DOHH2 (cell line): ENCODE results near the gene EEPD1.
"Not testable (repeated sequence)": the region's sequence is repeated elsewhere in the genome, so short reads cannot be mapped to it uniquely, and the experiment has no call there.

Experiments
- H3F3A ChIP-seq: fragments of 200-600 bp; sonication (generic), shearing (Covaris generic); 2 replicates; pipeline ENCODE4 v1.6.0; 2016; ENCODE audit warnings: antibody characterized with exemption, mild to moderate bottlenecking; ENCODE audit not compliant: control insufficient read depth, insufficient read depth
- H3K27ac ChIP-seq: fragments of 200-600 bp; sonication (generic); 2 replicates; pipeline ENCODE4 v1.5.1; 2014; ENCODE audit warnings: low read depth, mild to moderate bottlenecking, low read length, moderate library complexity
- H3K27me3 ChIP-seq: fragments of 200-600 bp; sonication (generic); 2 replicates; pipeline ENCODE4 v1.6.1; 2014; ENCODE audit warnings: mild to moderate bottlenecking, low read length, mixed read lengths; ENCODE audit not compliant: control insufficient read depth
- H3K36me3 ChIP-seq: fragments of 200-600 bp; sonication (generic); 2 replicates; pipeline ENCODE4 v1.6.1; 2014; ENCODE audit warnings: mild to moderate bottlenecking, low read length, moderate library complexity, mixed read lengths; ENCODE audit not compliant: control insufficient read depth
- H3K4me1 ChIP-seq: fragments of 200-600 bp; sonication (generic); 2 replicates; pipeline ENCODE4 v1.6.1; 2014; ENCODE audit warnings: mild to moderate bottlenecking, low read length, mixed read lengths; ENCODE audit not compliant: control insufficient read depth
- H3K4me2 ChIP-seq: fragments of 200-600 bp; sonication (generic); 2 replicates; pipeline ENCODE4 v1.6.0; 2014; ENCODE audit warnings: mild to moderate bottlenecking, low read length, moderate library complexity
- H3K4me3 ChIP-seq: fragments of 200-600 bp; sonication (generic); 2 replicates; pipeline ENCODE4 v1.5.1; 2014; ENCODE audit warnings: mild to moderate bottlenecking, low read length, mixed read lengths
- H3K79me2 ChIP-seq: fragments of 200-600 bp; sonication (generic); 2 replicates; pipeline ENCODE4 v1.6.1; 2014; ENCODE audit warnings: mild to moderate bottlenecking, low read length, mixed read lengths; ENCODE audit not compliant: control insufficient read depth
- H3K9me2 ChIP-seq: fragments of 200-600 bp; sonication (generic); replicated peaks from 2 replicates; pipeline ENCODE4 v1.6.1; 2014; ENCODE audit warnings: mild to moderate bottlenecking, low read length, mixed read lengths; ENCODE audit not compliant: control insufficient read depth
- H3K9me3 ChIP-seq: fragments of 200-600 bp; sonication (generic); 2 replicates; pipeline ENCODE4 v1.6.1; 2014; ENCODE audit warnings: antibody characterized with exemption, low read length, mixed read lengths; ENCODE audit not compliant: control insufficient read depth, insufficient read depth
- H4K20me1 ChIP-seq: fragments of 200-600 bp; sonication (generic); 2 replicates; pipeline ENCODE4 v1.6.0; 2014; ENCODE audit warnings: low read depth, mild to moderate bottlenecking, antibody characterized with exemption, low read length, moderate library complexity; ENCODE audit not compliant: control insufficient read depth, insufficient read depth
- EZH2phosphoT487 ChIP-seq: fragments of 200-600 bp; sonication (generic); IDR thresholded peaks from 2 replicates; pipeline ENCODE4 v1.6.1; 2017; ENCODE audit warnings: borderline replicate concordance, mild to moderate bottlenecking, antibody characterized with exemption, low read length, moderate library complexity, mixed read lengths
- TF ChIP-seq, protein P1 (sequence below): fragments of 200-600 bp; sonication (generic); IDR thresholded peaks from one replicate; pipeline ENCODE4 v1.5.1; 2014; ENCODE audit warnings: antibody characterized with exemption, mild to moderate bottlenecking, low read depth, low read length; ENCODE audit not compliant: poor library complexity, severe bottlenecking

EEPD1 gene

GRCh38 chr7:36147361-36147760 is 5.7 kb upstream of the EEPD1 start:
- peaks cover 29% of the 10 kb centered on the region for H3K4me1 ChIP-seq
- TF ChIP-seq, protein P1, sequence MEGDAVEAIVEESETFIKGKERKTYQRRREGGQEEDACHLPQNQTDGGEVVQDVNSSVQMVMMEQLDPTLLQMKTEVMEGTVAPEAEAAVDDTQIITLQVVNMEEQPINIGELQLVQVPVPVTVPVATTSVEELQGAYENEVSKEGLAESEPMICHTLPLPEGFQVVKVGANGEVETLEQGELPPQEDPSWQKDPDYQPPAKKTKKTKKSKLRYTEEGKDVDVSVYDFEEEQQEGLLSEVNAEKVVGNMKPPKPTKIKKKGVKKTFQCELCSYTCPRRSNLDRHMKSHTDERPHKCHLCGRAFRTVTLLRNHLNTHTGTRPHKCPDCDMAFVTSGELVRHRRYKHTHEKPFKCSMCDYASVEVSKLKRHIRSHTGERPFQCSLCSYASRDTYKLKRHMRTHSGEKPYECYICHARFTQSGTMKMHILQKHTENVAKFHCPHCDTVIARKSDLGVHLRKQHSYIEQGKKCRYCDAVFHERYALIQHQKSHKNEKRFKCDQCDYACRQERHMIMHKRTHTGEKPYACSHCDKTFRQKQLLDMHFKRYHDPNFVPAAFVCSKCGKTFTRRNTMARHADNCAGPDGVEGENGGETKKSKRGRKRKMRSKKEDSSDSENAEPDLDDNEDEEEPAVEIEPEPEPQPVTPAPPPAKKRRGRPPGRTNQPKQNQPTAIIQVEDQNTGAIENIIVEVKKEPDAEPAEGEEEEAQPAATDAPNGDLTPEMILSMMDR = no peak
- TF ChIP-seq EZH2phosphoT487 = no peak
- H3K4me3 ChIP-seq = no peak overlapping the region
- no peaks in the 10 kb centered on the region for H3K9me2 ChIP-seq
- H3K4me2 ChIP-seq = no peak overlapping the region
- no peaks in the 10 kb centered on the region for H4K20me1 ChIP-seq
- no peaks in the 10 kb centered on the region for H3K9me3 ChIP-seq
- H3K79me2 ChIP-seq = no peaks in the 10 kb centered on the region
- H3K27ac ChIP-seq = no peak overlapping the region
- no peaks in the 10 kb centered on the region for H3K27me3 ChIP-seq
- H3F3A ChIP-seq = peaks cover 4% of the 10 kb centered on the region
- H3K36me3 ChIP-seq = no peaks in the 10 kb centered on the region

DNA sequence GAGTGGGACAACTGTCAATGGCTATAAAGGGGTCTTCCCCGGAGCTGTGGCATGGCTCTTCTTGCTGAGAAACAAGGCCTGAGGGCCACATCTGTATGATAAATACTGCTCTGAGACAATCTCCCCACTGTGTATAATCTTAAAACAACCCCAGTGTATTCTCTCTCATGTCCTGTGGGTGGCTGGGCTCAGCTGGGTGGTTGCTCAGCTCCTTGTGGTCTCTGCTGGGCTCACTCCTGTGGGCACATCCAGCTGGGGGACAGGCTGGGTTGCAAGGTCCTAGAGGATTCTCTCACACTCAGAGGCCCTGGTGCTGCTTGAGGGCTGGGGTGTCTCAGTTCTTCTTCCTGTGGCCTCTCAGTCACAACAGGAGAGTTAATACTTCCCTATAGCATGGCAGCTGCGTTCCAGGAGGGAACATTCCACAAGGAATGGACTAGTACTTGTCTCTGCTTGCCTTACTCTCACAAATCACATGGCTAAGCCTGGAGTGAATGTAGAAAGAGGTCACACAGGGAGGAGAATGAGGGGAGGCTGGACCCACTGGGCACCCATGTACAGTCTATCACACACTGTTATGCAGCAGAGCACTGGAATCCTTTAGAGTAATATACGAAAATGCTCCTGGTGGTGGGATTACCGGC is 4.5 kb upstream of the EEPD1 start:
- Histone ChIP-seq H3F3A (peaks cover 4% of the 10 kb centered on the region), H3K79me2 (peaks cover 6% of the 10 kb centered on the region), H3K27ac (no peak overlapping the region), H3K4me3 (no peak overlapping the region), H4K20me1 (no peaks in the 10 kb centered on the region), H3K9me3 (no peaks in the 10 kb centered on the region), H3K4me2 (no peak overlapping the region), H3K9me2 (no peaks in the 10 kb centered on the region), H3K36me3 (peaks cover 4% of the 10 kb centered on the region; the same call in 1 of the 2 replicates), H3K27me3 (no peaks in the 10 kb centered on the region), H3K4me1 (peaks cover 30% of the 10 kb centered on the region)
- TF ChIP-seq EZH2phosphoT487 = no peak
- TF ChIP-seq, protein P1 = peak; percentile 21

DNA sequence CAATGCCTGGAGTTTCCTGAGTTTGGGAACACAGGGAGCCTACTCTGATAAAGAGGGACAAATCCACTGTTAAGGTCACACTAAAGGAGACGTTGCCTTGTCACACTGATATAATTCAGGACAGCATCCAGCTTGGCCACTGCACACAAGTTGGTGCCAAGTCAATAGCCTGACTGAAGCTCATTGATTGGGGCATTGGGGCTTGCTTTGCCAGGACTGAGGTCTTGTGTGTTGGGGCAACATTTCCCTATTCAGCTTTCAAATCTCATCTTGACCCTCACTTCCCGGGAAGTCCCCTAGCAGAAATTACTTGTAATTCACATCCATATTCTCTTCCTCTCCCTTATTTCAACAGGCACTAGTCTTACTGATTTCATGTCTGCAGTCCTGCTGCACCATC is 3.8 kb upstream of the EEPD1 start:
- Histone ChIP-seq H3K79me2 (peaks cover 12% of the 10 kb centered on the region), H3K4me1 (peaks cover 33% of the 10 kb centered on the region)
- H3K4me3 ChIP-seq, H3K27ac ChIP-seq, H3K9me2 ChIP-seq, H4K20me1 ChIP-seq, H3K27me3 ChIP-seq, H3K4me2 ChIP-seq, H3F3A ChIP-seq, H3K36me3 ChIP-seq, H3K9me3 ChIP-seq: not testable (repeated sequence)

DNA sequence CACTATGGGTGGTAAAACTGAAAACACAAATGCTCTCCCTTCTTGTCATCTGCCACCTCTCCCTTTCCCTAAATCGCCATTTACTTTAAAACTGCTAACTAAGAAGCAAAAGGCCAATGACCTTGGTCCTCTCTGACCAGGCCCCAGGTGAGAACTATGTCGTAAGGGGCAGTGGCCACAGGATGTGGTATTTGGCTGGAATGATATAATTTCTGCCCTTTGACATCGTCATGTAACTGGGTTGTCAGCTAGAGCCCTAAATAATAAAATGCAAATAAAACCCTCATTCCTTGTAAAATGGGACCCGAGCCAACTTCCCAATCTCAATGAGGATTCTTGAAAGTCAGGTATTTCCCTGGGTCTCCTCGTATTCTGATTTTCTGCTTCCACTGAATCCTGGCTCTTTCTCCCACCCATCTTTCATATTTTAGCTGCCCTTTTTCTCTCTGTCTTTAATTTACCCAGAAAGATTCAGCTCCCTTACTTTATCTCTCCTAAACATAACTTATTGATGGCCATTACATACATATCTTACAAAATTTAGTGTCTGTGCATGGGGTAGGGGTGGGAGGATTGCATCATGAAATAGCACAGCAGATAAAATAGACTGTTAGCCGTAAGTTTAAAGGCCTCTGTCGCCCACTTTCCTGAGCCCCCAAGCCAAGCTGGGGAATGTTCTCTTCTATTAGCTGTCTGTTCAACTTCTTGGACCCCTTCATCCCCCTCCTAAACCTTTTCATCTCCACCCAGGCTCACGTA is 3.2 kb upstream of the EEPD1 start:
- peaks cover 39% of the 10 kb centered on the region for H3K4me1 ChIP-seq
- TF ChIP-seq, protein P1 = no peak
- no peak for TF ChIP-seq EZH2phosphoT487
- no peak overlapping the region for H3K4me3 ChIP-seq
- no peaks in the 10 kb centered on the region for H3K9me3 ChIP-seq
- H3K27me3 ChIP-seq = no peaks in the 10 kb centered on the region
- H3K36me3 ChIP-seq = peaks cover 14% of the 10 kb centered on the region
- H3K27ac ChIP-seq = no peak overlapping the region
- peaks cover 19% of the 10 kb centered on the region for H3K79me2 ChIP-seq
- H4K20me1 ChIP-seq = peaks cover 8% of the 10 kb centered on the region
- H3K9me2 ChIP-seq = no peaks in the 10 kb centered on the region
- H3F3A ChIP-seq = peaks cover 4% of the 10 kb centered on the region
- no peak overlapping the region for H3K4me2 ChIP-seq
